ENCODE measurements around the gene MACROD2. TPM values are rescaled to one million over a fixed set of nuclear protein-coding genes. Genes with fewer than 3 reads are reported as not detected.

MACROD2 gene
- total and polyA plus RNA-seq, 2 experiments from 2014 or later, result 2.8 to 4.3 TPM

DNA sequence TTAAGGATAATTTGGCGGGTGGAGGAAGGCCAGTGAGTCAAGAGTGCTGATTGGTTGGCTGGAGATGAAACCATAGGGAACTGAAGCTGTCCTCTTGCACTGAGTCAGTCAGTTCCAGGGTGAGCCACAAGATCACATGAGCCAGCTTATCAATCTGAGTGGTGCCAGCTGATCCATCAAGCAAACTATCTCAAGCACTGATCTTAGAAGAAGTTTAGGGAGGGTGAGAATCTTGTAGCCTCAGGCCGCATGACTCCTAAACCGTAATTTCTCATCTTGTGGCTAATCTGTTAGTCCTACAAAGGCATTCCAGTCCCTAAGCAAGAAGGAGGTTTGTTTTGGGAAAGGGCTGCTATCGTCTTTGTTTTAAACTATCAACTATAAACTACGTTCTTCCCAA is 1623.6 kb downstream of the MACROD2 start:
- no peaks in the 10 kb centered on the region for H3F3A ChIP-seq (replicated peaks; ENCODE audit: low read depth)
- H3K9me2 ChIP-seq (ENCODE audit: insufficient read depth), result peaks cover 30% of the 10 kb centered on the region
- no peak for DNase-seq (ENCODE audit: low spot score)
- no peak overlapping the region for H3K4me3 ChIP-seq
- H3K4me1 ChIP-seq (ENCODE audit: insufficient read depth), result no peaks in the 10 kb centered on the region
- Mint-ChIP-seq H3K27me3 (ENCODE audit: insufficient read depth, low read depth, poor library complexity) (no peaks in the 10 kb centered on the region), H3K36me3 (ENCODE audit: low read depth) (no peaks in the 10 kb centered on the region), H3K4me1 (peaks cover 10% of the 10 kb centered on the region), H3K4me3 (no peak overlapping the region), H3K27ac (no peak overlapping the region), H3K9me3 (no peaks in the 10 kb centered on the region; the same call in 2 of the 3 replicates)
- no peaks in the 10 kb centered on the region for H4K20me1 ChIP-seq (replicated peaks; ENCODE audit: insufficient read depth)
- no peak overlapping the region for H3K27ac ChIP-seq (ENCODE audit: low read depth)
- TF ChIP-seq JUNB (IDR thresholded peaks at IDR 0.05; ENCODE audit: unreplicated experiment) (no peak), POLR2AphosphoS5 (IDR thresholded peaks at IDR 0.05; ENCODE audit: low read depth) (no peak), ETS1 (IDR thresholded peaks at IDR 0.05) (no peak), STAT1 (IDR thresholded peaks at IDR 0.05; ENCODE audit: unreplicated experiment) (no peak), REST (IDR thresholded peaks at IDR 0.05; ENCODE audit: unreplicated experiment) (no peak), NANOG (IDR thresholded peaks at IDR 0.05; ENCODE audit: borderline replicate concordance) (no peak), EZH2phosphoT487 (IDR thresholded peaks at IDR 0.05; ENCODE audit: unreplicated experiment) (no peak), ZNF331 (CRISPR knock-in tag; IDR thresholded peaks at IDR 0.05; ENCODE audit: low read depth) (no peak), ZNF114 (CRISPR knock-in tag; IDR thresholded peaks at IDR 0.05) (no peak), CREB1 (CRISPR knock-in tag; IDR thresholded peaks at IDR 0.05; ENCODE audit: low read depth) (no peak), EZH2 (IDR thresholded peaks at IDR 0.05; ENCODE audit: low read depth, unreplicated experiment) (no peak)
- TF ChIP-seq, protein P1, sequence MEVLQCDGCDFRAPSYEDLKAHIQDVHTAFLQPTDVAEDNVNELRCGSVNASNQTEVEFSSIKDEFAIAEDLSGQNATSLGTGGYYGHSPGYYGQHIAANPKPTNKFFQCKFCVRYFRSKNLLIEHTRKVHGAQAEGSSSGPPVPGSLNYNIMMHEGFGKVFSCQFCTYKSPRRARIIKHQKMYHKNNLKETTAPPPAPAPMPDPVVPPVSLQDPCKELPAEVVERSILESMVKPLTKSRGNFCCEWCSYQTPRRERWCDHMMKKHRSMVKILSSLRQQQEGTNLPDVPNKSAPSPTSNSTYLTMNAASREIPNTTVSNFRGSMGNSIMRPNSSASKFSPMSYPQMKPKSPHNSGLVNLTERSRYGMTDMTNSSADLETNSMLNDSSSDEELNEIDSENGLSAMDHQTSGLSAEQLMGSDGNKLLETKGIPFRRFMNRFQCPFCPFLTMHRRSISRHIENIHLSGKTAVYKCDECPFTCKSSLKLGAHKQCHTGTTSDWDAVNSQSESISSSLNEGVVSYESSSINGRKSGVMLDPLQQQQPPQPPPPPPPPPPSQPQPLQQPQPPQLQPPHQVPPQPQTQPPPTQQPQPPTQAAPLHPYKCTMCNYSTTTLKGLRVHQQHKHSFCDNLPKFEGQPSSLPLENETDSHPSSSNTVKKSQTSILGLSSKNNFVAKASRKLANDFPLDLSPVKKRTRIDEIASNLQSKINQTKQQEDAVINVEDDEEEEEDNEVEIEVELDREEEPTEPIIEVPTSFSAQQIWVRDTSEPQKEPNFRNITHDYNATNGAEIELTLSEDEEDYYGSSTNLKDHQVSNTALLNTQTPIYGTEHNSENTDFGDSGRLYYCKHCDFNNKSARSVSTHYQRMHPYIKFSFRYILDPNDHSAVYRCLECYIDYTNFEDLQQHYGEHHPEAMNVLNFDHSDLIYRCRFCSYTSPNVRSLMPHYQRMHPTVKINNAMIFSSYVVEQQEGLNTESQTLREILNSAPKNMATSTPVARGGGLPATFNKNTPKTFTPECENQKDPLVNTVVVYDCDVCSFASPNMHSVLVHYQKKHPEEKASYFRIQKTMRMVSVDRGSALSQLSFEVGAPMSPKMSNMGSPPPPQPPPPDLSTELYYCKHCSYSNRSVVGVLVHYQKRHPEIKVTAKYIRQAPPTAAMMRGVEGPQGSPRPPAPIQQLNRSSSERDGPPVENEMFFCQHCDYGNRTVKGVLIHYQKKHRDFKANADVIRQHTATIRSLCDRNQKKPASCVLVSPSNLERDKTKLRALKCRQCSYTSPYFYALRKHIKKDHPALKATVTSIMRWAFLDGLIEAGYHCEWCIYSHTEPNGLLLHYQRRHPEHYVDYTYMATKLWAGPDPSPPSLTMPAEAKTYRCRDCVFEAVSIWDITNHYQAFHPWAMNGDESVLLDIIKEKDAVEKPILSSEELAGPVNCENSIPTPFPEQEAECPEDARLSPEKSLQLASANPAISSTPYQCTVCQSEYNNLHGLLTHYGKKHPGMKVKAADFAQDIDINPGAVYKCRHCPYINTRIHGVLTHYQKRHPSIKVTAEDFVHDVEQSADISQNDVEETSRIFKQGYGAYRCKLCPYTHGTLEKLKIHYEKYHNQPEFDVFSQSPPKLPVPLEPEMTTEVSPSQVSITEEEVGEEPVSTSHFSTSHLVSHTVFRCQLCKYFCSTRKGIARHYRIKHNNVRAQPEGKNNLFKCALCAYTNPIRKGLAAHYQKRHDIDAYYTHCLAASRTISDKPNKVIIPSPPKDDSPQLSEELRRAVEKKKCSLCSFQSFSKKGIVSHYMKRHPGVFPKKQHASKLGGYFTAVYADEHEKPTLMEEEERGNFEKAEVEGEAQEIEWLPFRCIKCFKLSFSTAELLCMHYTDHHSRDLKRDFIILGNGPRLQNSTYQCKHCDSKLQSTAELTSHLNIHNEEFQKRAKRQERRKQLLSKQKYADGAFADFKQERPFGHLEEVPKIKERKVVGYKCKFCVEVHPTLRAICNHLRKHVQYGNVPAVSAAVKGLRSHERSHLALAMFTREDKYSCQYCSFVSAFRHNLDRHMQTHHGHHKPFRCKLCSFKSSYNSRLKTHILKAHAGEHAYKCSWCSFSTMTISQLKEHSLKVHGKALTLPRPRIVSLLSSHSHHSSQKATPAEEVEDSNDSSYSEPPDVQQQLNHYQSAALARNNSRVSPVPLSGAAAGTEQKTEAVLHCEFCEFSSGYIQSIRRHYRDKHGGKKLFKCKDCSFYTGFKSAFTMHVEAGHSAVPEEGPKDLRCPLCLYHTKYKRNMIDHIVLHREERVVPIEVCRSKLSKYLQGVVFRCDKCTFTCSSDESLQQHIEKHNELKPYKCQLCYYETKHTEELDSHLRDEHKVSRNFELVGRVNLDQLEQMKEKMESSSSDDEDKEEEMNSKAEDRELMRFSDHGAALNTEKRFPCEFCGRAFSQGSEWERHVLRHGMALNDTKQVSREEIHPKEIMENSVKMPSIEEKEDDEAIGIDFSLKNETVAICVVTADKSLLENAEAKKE (CRISPR knock-in tag; IDR thresholded peaks at IDR 0.05), result no peak
- TF ChIP-seq, protein P2, sequence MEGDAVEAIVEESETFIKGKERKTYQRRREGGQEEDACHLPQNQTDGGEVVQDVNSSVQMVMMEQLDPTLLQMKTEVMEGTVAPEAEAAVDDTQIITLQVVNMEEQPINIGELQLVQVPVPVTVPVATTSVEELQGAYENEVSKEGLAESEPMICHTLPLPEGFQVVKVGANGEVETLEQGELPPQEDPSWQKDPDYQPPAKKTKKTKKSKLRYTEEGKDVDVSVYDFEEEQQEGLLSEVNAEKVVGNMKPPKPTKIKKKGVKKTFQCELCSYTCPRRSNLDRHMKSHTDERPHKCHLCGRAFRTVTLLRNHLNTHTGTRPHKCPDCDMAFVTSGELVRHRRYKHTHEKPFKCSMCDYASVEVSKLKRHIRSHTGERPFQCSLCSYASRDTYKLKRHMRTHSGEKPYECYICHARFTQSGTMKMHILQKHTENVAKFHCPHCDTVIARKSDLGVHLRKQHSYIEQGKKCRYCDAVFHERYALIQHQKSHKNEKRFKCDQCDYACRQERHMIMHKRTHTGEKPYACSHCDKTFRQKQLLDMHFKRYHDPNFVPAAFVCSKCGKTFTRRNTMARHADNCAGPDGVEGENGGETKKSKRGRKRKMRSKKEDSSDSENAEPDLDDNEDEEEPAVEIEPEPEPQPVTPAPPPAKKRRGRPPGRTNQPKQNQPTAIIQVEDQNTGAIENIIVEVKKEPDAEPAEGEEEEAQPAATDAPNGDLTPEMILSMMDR (conservative IDR thresholded peaks at IDR 0.05; ENCODE audit: low read depth in 2 of 2), result no peak
- no peak overlapping the region for H2AFZ ChIP-seq
- H3K4me2 ChIP-seq, result no peak overlapping the region
- H3K36me3 ChIP-seq (ENCODE audit: insufficient read depth), result no peaks in the 10 kb centered on the region
- ATAC-seq, result no peak
- no peaks in the 10 kb centered on the region for H3K79me2 ChIP-seq (replicated peaks; ENCODE audit: insufficient read depth)
- H3K27me3 ChIP-seq (ENCODE audit: insufficient read depth), result no peaks in the 10 kb centered on the region

Data from GM23338 (cell line).